Measurements from ENCODE around the gene BLID.

GRCh38 chr11:122081073-122081472 lies 34.9 kb downstream of the BLID start:
- TF ChIP-seq POLR2A (IDR thresholded peaks at IDR 0.05), result no peak
- TF ChIP-seq CTCF (IDR thresholded peaks at IDR 0.05), result no peak

Measured in vagina (tissue), 2 donors.